ENCODE measurements around the gene DENND1A. TPM values are rescaled to one million over a fixed set of nuclear protein-coding genes. Genes with fewer than 3 reads are reported as not detected.

Gene DENND1A
- total RNA-seq, 1 donor from 2014 or later: 6.9 TPM

DNA sequence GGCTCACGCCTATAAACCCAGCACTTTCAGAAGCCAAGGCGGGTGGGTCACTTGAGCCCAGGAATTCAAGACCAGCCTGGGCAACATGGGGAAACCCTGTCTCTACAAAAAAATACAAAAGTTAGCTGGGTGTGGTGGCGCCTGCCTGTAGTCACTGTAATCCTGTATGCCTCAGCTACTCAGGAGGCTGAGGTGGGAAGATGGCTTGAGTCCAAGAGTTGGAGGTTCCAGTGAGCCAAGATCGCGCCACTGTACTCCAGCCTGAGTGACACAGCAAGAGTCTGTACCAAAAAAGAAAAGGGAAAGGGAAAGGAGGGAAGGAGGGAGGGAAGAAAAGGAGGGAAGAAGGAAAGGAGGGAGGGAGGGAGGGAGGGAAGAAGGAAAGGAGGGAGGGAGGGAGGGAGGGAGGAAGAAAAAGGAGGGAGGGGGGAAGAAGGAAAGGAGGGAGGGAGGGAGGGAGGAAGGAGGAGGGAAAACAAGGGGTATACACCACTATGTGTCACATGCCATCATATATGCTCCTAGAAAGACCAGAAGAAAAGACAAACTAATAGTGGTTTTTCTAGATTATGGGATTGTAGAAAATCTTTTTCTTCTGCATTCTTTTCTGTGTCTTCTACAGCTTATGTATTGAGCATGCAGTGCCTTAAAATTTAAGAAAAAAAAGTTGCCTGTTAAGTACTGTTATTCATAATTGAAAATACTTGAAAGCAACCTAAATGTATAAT, 240.1 kb downstream of the DENND1A start:
- no peak for DNase-seq (ENCODE audit: low read depth in 2 of 2)

DNA sequence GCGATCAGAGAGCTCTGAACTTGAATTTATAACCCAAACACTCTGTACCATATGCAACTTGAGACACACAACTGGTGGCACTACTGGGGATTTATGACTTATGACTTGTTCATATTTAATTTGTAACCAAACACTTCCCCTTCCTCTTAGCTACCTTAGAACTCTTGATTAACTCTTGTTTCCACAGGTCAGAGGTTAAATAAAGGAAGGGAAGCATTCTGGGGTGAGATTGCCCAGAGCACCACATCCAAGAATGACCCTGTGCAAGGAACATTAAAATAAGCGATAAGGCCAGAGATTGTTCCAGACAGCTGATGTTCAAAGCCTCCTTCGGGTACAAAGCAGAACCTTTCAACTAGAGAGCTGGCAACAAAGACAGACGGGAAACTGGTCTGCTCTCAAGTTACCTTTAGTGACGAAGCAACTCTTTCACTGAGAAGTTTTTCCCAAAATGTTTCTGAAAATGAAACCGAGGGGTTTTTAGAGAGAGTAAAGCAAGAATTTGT, 242.6 kb downstream of the DENND1A start:
- no peak for DNase-seq (ENCODE audit: low read depth in 2 of 2)

DNA sequence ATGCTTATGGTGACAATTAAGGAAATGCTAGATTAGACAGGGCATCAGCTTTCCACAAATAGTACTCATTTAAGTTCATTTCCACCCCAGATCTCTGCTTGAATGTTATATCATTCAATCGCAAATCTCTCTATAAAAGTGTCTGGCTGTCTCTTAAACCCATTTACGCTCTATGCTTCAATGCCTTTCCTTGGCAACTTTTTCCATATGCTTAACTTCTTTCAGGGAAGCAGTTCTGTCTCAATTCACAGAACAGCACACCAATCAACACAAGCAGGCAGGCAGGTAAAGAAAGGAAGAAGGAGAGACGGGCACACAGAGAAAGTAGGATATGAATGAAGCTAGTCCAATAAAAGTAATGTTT, 243.1 kb downstream of the DENND1A start:
- DNase-seq (ENCODE audit: low read depth in 2 of 2): no peak

DNA sequence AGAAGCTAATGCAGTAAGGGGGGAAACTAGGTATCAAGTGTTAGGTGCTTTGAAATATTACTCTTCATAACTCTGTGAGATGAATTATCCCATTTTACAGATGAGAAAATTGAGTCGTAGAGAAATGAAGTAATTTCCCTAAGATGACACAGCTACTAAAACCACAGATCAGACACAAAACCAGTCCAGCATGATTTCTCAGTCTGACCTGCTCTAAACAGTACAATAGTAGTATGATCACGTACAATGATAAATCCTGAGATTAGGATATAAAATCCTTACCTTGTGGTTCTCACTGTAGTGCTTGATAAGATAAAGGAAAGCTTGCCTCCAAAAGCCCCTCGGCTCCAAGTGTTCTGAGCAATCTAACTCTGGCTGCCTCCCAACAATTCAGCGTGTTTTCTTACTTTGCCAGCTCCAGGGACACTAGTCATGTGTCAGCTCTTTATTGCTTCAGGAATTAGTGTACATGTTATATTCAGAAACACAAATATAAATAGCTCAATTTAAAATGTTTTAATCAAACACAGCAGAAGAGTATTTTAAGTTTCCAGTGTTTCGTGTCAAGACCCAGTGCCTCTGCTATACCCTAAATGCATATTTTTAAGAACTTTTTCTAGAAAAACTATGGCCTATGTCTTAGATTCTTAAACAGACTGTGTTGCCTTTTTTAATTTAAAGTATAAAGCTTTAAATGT, 243.6 kb downstream of the DENND1A start:
- no peak for DNase-seq (ENCODE audit: low read depth in 2 of 2)

DNA sequence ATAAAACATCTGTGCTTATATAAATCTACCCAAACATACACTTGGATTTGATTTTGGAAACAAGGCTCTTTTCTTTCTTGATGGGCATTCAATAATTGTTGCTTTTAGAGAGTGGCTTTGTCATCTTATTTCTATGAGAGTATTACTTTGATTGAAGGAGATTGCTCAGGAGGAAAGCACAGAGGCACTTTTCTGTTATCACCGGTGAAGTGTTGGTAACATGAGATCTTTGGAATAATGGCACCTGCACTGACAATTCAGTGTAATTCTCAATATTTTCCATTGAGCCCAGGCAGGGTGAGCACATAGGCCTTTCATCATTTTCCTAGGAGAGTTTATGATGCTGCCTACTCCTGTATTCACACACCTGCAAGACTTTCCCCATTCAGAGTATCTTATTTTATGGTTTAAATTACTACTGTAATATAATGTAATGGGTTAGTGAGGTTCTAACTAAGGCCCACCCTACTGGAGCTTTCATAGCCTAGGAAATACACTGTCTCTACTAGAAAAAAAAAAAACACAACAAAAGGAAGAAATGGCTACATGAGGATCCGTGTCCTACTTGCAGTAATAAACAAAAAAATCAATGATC, 244.3 kb downstream of the DENND1A start:
- DNase-seq (ENCODE audit: low read depth in 2 of 2): no peak

DNA sequence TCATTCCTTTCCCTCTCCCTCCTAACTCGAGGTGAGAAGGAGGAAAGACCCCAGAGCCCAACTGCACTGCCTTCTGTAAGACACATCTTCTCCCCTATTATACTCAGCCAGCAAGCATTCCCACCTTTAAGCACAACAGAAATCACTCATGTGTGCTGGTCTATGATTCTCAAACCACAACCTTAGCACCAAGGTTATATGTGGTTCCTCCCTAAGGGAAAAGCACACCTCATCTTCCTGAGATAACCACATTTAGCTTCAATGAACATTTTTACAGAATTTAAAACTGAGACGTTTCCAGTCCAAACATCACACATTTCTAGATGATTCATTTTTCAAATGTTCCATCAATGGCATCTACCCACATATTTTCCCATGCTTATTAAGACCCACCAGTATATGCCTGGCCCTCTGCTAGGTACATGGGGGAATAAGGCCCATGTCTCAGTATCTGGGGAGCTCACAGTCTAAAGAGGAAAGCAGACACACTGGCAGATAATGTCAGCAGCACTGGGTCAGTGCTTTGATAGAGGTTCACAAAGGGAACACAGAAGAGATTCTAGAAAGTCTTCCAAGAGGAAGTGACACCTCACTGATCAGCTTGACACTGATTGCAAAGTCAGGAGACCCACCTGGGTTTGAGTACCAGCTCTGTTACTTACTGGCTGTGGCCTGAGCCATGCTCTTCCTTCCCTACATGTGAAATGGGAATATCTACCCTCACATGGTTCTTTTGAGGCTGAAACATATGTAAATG, 245.4 kb downstream of the DENND1A start:
- DNase-seq (ENCODE audit: low read depth in 2 of 2): no peak

DNA sequence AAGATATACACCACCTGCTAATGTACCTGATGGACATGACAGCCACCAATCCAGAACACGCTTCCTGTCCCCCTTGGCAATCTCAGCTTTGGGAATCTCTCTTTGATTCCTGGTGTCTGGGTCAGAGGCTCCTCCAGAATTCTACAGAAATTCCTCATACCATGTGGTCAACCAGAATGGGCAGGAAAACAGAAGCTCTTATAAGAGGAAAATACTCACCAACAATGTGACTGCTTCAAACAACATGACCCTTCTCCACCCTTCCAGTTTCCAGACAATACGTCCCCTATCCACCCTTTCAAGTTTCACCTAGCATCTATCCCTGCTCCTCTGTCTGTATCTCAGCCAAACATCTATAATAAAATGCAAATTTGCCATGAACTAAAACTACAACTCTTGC, 247.2 kb downstream of the DENND1A start:
- no peak for DNase-seq (ENCODE audit: low read depth in 2 of 2)

DNA sequence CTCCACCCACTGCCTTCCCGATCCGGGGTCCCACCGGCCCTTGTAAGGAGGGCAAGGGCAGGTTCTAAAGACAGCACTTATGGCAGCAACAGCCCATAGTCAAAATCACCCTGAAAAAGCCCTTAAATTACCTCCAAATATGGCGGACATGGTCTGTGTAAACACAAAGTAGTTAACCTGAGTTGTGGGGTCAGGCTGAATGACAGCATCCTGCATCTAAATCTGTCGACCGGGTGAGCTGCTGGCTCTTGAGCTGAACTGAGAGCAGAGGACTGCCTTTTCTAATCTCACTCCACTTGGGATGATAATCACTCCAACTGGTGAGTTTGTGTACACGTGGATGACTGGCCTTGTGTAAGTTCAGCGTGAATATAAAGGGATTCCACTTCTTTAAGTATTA, 249.6 kb downstream of the DENND1A start:
- no peak for DNase-seq (ENCODE audit: low read depth in 2 of 2)

DNA sequence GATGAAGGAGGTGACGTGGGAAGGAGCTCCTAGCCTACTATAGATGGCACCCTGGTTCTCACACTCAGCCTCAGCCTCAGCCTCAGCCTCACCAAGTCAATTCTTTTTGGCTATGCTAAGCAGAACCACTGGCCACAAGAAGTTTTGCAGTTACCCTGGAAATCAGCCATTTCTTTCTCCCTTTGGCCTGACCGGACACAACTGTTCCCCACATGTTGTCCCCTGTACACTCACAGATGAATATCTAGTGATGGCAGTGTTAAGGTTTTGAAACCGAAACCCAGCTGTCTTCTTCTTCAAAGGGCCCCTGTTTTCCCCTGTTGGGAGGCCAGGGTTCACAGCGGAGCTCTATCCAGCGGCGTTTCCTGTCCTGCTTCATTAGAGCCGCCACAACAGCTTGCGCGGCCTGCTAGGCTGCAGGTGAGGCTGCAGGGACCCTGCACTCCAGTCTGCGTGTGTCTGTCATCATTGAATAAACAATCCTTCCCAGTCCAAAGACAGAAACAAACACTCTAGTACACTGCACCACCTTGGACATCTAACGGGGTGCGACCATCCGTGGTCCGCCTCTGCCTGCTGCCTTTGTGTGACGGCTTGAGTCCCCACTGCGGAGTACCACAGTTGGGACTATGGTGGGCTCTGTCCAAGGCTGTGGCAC, 250.5 kb downstream of the DENND1A start:
- no peak for DNase-seq (ENCODE audit: low read depth in 2 of 2)

DNA sequence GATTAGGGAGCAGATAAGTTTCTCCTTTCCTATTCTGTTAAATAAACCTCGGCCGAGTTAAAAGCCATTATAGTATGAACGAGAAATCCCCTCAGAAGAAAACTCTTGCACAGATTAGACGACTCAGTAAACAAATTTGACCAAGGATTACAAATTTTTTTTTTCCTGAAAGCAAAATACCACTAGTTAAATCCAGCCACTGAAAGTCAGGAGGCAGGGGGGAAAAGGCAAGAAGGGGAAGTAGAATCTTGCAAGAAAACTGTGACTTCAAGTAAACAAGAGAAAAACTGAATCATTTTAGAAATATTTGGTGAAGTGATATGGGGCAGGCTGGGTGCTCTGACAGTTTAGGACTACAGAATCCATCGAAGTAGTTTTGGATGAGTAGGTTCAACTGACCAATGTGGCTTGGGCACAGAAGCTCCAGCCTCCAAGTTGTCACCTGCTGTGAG, 251.0 kb downstream of the DENND1A start:
- DNase-seq (ENCODE audit: low read depth in 2 of 2): no peak

DNA sequence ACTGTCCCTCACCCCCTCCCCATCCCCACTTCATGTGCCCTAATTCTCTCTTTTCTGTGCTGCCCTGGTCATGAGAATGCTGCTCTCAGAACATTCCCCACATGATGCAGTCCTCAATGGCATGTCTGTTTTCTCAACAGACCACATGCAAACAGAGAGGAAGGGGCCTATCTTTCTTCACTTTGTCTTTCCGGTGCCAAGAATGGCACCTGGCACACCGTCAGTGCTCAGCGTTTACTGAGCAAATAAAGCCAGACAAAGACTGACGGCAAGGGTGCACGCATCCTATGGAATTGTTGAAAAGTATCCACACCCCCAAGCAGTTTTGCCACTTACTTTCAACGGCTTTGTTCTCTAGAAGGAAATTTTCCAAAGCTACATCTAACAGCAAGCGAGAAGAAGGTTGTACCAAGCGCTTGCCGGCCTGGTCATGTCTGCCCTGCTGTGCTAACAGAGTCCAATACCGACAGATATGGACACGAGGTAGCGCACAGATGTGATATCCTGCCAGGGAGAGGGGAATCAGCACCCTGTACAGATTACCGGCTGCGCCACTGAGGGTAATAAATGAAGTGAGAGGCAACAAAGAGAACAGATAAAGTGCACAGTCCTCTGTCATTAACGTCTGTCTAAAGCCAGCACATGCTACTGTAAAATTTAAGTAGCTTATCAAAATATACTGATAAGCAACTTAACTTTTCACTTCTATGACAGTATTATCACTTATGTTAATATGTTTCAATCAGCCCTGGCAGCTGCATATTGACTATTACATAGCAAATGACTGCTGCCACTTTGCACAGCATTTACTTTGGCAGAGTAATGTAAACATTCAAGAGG, 251.7 kb downstream of the DENND1A start:
- DNase-seq (ENCODE audit: low read depth in 2 of 2): no peak

DNA sequence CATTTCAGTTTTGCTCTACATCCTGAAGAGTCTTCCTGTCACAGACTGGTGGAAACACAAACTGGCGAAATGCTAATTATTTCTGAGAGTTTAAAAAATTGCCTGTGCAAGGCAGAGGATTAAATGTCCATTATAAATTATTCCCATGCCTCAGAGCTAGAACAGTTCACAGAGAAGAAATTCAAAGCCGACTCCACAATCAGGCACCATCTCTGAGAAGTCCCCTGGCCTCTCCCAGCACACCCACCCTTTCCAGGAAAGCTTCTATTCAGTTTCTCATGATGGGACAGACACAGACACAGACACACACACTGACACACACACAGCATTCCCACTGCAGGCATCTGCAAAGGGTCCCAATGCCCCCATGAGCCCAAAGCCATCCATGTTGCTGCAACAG, 253.1 kb downstream of the DENND1A start:
- no peak for DNase-seq (ENCODE audit: low read depth in 2 of 2)

DNA sequence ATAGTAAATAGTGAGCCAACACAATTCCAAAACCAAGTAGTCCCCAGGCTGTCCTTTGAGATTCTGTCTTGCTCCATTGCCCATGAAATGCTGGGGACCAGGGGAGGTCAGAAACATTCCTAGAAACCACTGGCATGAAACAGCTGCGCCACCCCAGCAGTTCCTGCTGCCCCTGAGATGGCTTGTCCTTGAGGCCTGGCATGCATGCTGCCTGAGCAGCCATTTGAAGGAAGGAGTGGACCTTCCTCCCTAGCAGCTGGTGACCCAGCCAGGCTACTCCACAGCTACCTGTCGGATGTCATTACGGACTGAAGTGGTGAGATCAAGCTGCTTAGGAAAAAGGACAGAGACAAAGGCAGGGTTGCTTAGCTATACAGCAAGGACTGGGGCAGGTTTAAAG, 260.6 kb downstream of the DENND1A start:
- DNase-seq (ENCODE audit: low read depth in 2 of 2): no peak

DNA sequence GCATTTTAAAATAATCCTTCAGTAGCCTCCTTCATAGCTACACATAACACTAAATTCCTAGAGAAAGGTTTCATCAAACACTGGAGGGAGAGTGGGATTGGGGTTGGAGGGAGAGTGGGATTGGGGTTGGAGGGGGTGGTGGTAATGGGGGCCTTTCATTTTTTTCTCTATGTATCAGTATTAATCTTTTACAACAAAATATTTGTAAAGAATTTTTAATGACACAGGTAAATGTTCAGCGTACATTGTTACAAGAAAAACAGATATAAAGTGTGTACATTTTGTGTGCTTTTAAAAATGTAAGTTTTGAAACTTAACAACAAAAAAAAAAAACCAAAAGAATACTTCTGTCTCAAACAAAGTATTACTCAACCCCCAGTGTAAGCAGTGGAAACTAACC, 266.4 kb downstream of the DENND1A start:
- DNase-seq (ENCODE audit: low read depth in 2 of 2): no peak

DNA sequence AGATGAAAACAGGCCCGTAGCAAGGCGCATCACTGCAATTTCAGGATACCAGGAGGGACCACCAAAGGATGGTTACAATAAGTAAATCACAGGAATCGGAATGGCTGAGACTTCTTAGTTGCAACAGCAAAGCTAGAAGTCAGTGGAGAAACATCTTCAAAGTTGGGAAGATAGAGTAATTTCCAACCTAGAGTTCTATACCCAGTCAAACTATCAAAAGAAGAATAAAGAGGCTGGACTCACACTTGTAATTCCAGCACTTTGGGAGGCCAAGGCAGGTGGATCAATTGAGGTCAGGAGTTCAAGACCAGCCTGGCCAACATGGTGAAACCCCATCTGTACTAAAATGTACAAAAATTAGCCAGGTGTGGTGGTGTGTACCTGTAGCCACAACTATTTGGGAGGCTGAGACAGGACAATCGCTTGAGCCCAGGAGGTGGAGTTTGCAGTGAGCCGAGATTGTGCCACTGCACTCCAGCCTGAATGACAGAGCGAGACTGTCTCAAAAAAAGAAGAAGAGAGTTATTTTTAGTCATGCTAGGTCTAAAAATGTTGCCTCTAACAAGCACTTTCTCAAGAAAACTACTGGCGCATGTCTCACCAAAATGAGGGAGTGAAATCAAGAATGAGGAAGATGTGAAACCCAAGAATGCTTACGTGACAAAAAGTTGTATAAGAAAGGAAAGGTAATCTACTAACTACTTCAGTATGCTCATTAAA, 267.7 kb downstream of the DENND1A start:
- no peak for DNase-seq (ENCODE audit: low read depth in 2 of 2)

DNA sequence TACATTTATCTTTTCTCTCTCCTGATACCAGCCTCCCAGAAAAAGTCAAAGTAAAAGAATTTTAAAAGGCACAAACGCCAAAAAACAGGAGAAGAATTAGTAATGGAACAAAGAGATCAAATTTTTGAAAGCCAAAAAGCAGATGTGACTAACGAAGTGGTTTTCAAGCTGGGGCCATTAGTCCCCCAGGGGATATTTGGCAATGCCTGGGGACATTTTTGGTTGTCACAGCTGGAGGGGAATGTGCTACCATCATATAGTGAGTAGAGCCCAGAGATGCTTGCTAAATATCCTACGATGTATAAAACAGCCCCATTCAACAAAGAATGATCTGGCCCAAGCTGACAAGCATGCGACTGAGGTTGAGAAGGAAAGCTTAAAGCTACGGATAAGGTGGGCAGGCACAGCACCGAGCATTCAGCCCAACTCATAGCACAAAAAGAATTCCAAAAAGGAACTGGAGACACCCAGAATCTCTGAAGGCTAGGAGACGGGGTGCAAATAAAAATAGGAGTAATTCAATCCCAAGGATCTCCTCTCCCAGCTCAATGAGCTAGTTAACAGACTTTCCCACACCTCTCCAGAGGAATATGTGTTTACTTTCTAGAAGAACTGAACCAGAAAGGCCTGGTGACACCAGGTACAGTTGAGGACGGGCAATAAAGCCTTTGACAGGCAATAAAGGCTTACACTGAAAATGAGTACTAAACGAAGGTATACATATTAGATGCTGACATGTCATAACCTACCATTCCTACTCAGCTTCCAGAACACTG, 269.0 kb downstream of the DENND1A start:
- no peak for DNase-seq (ENCODE audit: low read depth in 2 of 2)

DNA sequence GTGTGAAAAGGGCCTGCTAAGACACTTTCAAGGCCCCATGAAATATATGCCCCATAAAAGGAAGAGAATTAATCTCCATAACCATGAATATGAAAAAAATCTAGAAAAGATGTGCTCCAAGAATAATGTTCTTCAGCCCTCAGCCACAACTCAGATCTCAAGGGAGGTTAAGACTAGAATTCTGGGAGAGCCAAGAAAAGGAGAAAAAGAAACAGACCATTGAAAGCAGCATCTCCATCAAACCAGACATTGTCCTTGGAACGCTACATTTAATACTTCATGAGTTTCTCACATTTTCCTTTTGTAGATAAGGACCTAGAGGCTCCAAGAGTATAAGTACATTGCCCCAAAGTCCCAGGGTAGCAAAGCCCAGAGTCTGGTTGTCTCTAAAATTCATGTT, 270.6 kb downstream of the DENND1A start:
- no peak for DNase-seq (ENCODE audit: low read depth in 2 of 2)

DNA sequence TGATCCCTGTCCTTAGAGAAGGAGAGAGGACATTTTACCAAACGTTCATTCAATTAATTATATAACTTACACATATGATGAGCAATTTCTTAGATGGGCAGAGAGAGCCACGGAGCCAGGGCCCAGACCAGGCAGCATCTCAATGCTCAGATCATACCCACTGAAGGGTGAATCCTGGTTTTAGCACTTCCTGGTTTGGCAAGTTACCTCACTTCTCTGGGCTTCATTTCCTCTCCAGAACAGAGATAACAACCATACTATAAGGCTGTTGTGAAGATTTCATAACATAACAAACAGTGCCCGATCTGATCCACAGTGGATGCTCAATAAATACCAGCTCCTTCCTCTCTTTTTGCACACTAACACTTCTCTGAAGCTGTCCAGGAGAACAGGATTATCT, 271.1 kb downstream of the DENND1A start:
- DNase-seq (ENCODE audit: low read depth in 2 of 2): no peak

DNA sequence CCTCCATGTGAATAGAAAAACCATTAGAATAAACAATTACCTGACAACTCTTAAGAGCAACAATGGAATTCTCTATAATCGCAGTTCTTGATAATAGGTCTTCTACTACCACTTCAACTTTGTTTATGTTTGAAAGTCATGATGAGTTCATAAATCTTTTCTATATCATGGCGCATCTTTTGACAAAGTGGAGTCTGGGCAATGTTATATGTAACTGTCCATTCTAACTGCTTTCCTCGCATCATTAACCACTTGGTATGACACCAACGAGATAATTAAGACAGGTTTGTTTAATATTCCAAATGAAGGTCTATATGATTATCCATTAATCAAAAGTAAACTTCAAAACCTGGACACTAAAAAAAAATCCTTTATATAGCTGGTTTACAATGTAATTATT, 272.0 kb downstream of the DENND1A start:
- DNase-seq (ENCODE audit: low read depth in 2 of 2): no peak

Measured in lung microvascular endothelial cell (primary cell).